22Rv1 (cell line): ENCODE measurements around the gene SPOCK2.

Experiments used
- ZFX ChIP-seq: fragments of 450-650 bp; IDR thresholded peaks from 2 replicates; pipeline ENCODE4 v1.6.1; 2017; ENCODE audit warnings: antibody characterized with exemption, borderline replicate concordance
- TF ChIP-seq, protein P1 (sequence below): fragments of 450-650 bp; IDR thresholded peaks from 2 replicates; pipeline ENCODE4 v1.5.1; 2017; ENCODE audit warnings: mild to moderate bottlenecking

GRCh38 chr10:72134785-72135767 is 46.7 kb upstream of the SPOCK2 start:
- TF ChIP-seq, protein P1, sequence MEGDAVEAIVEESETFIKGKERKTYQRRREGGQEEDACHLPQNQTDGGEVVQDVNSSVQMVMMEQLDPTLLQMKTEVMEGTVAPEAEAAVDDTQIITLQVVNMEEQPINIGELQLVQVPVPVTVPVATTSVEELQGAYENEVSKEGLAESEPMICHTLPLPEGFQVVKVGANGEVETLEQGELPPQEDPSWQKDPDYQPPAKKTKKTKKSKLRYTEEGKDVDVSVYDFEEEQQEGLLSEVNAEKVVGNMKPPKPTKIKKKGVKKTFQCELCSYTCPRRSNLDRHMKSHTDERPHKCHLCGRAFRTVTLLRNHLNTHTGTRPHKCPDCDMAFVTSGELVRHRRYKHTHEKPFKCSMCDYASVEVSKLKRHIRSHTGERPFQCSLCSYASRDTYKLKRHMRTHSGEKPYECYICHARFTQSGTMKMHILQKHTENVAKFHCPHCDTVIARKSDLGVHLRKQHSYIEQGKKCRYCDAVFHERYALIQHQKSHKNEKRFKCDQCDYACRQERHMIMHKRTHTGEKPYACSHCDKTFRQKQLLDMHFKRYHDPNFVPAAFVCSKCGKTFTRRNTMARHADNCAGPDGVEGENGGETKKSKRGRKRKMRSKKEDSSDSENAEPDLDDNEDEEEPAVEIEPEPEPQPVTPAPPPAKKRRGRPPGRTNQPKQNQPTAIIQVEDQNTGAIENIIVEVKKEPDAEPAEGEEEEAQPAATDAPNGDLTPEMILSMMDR = no peak
- no peak for TF ChIP-seq ZFX
